Gastroesophageal sphincter (tissue), 4 donors: Measurements from ENCODE around the gene RPL38. TPM values are rescaled to one million over a fixed set of nuclear protein-coding genes. Genes with fewer than 3 reads are reported as not detected.
A peak's percentile ranks its signal among the peaks of the same experiment; 100 is the strongest.

ENCODE experiments used
- ATAC-seq: fragments of 150-250 bp; one replicate; pipeline ENCODE4 v1.9.1; 2016; ENCODE audit warnings: mild to moderate bottlenecking, moderate library complexity
- H3K27ac ChIP-seq, 4 donors: fragments of 200-600 bp; sonication (generic) in 3 of 4; 1 replicate in 3 of 4; 2 replicates in 1 of 4; pipeline ENCODE4 v1.5.1; 2016 to 2019
- H3K27me3 ChIP-seq: fragments of 200-600 bp; sonication (generic); one replicate; pipeline ENCODE4 v1.5.1; 2019
- H3K36me3 ChIP-seq, 2 donors: fragments of 200-600 bp; sonication (generic); one replicate each; pipeline ENCODE4 v1.5.1; 2019; ENCODE audit warnings: control low read depth in 1 of 2
- H3K4me1 ChIP-seq, 3 donors: fragments of 200-600 bp; sonication (generic); 1 replicate in 2 of 3; 2 replicates in 1 of 3; pipeline ENCODE4 v1.5.1; 2016 to 2019; ENCODE audit warnings: control low read depth in 2 of 3
- H3K4me3 ChIP-seq, 2 donors: fragments of 200-600 bp; sonication (generic); one replicate each; pipeline ENCODE4 v1.5.1; 2019; ENCODE audit warnings: mild to moderate bottlenecking in 1 of 2, moderate library complexity in 1 of 2
- H3K9me3 ChIP-seq, 3 donors: fragments of 200-600 bp; sonication (generic); one replicate each; pipeline ENCODE4 v1.5.1; 2017 to 2019; ENCODE audit warnings: control low read depth in 2 of 3
- CTCF ChIP-seq, 4 experiments: fragments of 200-600 bp in 2 of 4; fragments of 450-650 bp in 2 of 4; sonication (generic) in 1 of 4; IDR thresholded peaks; one replicate each; pipeline ENCODE4 v1.5.1; 2017 to 2019; ENCODE audit warnings: antibody characterized with exemption in 4 of 4, mild to moderate bottlenecking in 2 of 4, moderate library complexity in 2 of 4
- EP300 ChIP-seq: sonication (generic); formaldehyde crosslinking; IDR thresholded peaks from one replicate; pipeline ENCODE4 v1.6.1; 2017; ENCODE audit warnings: antibody characterized with exemption, mild to moderate bottlenecking
- POLR2A ChIP-seq, 2 donors: fragments of 450-650 bp; IDR thresholded peaks; one replicate each; pipeline ENCODE4 v1.6.1; 2017; ENCODE audit warnings: antibody characterized with exemption in 2 of 2, mild to moderate bottlenecking in 2 of 2, moderate library complexity in 1 of 2
- POLR2AphosphoS5 ChIP-seq: sonication (generic); formaldehyde crosslinking; IDR thresholded peaks from one replicate; pipeline ENCODE4 v1.6.1; 2017; ENCODE audit warnings: antibody characterized with exemption
- WGBS, 2 donors: methylation state at CpG; one replicate each; pipeline ENCODE4 v1.1.5; 2018; ENCODE audit warnings: low coverage in 1 of 2; 5-methylcytosine and 5-hydroxymethylcytosine counted together
- total RNA-seq, 4 donors: library from RNA; depleted of rRNA; stranded (reverse); fragments of >200 nt; gene quantifications; one replicate each; pipeline ENCODE4 v1.1.0, GENCODE V29; 2016

Gene RPL38
- total RNA-seq, 4 donors from 2014 or later: 407 to 628 (median 526) TPM

DNA sequence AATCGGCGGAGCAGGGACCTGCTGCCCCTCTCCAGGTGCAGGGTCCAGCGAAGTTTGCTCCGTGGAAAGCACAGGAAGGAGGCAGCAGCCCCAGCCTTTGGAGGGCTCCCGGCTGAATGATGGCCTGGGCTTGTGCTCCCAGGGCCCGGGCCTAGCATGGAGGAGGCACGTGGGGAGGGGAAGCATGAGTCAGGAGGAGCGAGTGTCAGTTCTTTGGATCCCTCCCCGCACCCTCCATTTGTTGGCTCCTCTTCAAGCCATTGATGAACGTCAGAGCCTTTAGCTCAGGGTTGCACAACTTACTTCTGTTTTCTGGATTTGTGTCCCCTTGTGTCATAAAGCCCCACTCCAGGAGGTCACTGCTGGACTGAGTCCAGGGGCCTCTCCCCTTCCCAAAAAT, 35.7 kb downstream of the RPL38 start:
- H3K4me1 ChIP-seq: peaks cover 0 to 41% (median 6%) of the 10 kb centered on the region in 3 donors
- WGBS, 2 donors: 72% methylated on average over 5 of the region's 10 CpGs; no CpG with 5 or more reads in 1 of the 2 donors
- ATAC-seq: peak; percentile 32
- TF ChIP-seq CTCF (IDR thresholded peaks at IDR 0.05) (no peak), POLR2A (IDR thresholded peaks at IDR 0.05) (no peak), POLR2AphosphoS5 (no peak), EP300 (no peak)
- peaks cover 0 to 28% of the 10 kb centered on the region in 2 donors for H3K36me3 ChIP-seq
- H3K27ac ChIP-seq: no peak overlapping the region
- H3K27me3 ChIP-seq: no peaks in the 10 kb centered on the region
- no peak overlapping the region for H3K4me3 ChIP-seq
- no peaks in the 10 kb centered on the region for H3K9me3 ChIP-seq

GRCh38 chr17:74240618-74241205, 37.2 kb downstream of the RPL38 start:
- H3K4me1 ChIP-seq: peaks cover 0 to 44% (median 6%) of the 10 kb centered on the region in 3 donors
- H3K27me3 ChIP-seq: no peaks in the 10 kb centered on the region
- no peak for TF ChIP-seq POLR2AphosphoS5
- TF ChIP-seq POLR2A (IDR thresholded peaks at IDR 0.05): no peak
- no peak for TF ChIP-seq EP300
- TF ChIP-seq CTCF (IDR thresholded peaks at IDR 0.05): no peak
- H3K4me3 ChIP-seq: no peak overlapping the region
- H3K36me3 ChIP-seq: peaks cover 0 to 28% of the 10 kb centered on the region in 2 donors
- 45 to 62% methylated on average over 2 to 3 of the region's 11 CpGs for WGBS, 2 donors
- H3K9me3 ChIP-seq: no peaks in the 10 kb centered on the region
- no peak for ATAC-seq
- H3K27ac ChIP-seq: peak overlapping the region in 2 of 4 donors; percentile 10 to 31

DNA sequence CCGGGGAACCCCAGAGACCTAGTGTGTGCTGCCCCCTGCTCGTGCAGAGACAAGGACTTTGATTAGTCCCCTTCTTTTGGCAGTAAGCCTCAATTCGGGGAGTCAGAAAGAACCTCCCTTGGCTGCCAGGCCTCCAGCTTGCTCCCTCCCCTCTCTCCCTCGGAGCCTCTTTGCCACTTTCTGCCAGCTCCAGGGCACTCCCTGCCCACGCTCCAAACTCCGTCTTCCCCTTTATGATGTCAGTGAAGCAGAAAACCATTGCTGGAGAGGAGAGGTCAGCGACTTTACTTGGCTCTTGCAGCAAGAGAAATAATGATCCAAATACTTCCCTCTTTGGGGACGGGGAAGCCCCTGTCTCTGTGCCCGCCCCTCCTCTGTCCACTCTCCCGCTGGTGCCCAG, 38.0 kb downstream of the RPL38 start:
- no peak for TF ChIP-seq CTCF (IDR thresholded peaks at IDR 0.05)
- no peak for TF ChIP-seq POLR2A (IDR thresholded peaks at IDR 0.05)
- TF ChIP-seq EP300: no peak
- TF ChIP-seq POLR2AphosphoS5: no peak
- Histone ChIP-seq H3K36me3 (peaks cover 0 to 28% of the 10 kb centered on the region in 2 donors), H3K27ac (peak overlapping the region in 2 of 4 donors; percentile 10 to 31), H3K4me1 (peaks cover 0 to 43% (median 6%) of the 10 kb centered on the region in 3 donors), H3K27me3 (no peaks in the 10 kb centered on the region), H3K4me3 (no peak overlapping the region), H3K9me3 (no peaks in the 10 kb centered on the region)
- ATAC-seq: no peak
- 20 to 39% methylated on average over 1 to 8 of the region's 10 CpGs for WGBS, 2 donors

DNA sequence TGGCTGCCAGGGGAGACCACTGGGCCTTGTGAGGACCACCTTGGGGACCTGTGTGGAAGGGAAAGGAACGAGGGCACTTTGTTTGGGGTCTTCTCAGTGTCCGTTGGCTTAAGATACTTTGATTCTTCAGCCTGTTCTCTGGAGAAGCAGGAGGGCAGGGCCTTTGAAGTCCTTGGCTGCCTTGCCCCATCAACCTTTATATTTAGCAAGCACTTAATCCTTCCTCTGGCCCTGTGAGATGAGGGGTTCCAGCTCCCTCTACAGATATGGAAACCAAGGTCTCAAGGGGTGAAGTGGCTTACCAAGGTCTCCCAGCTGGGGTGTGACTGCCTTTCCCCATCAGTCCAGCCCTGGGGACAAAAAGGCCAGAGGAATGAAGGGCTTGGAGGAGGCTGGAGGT, 38.4 kb downstream of the RPL38 start:
- no peaks in the 10 kb centered on the region for H3K9me3 ChIP-seq
- no peak overlapping the region for H3K4me3 ChIP-seq
- 93% methylated on average over 2 of the region's 2 CpGs; no CpG with 5 or more reads in 1 of the 2 donors for WGBS, 2 donors
- peaks cover 0 to 44% (median 6%) of the 10 kb centered on the region in 3 donors for H3K4me1 ChIP-seq
- H3K27ac ChIP-seq: no peak overlapping the region
- H3K36me3 ChIP-seq: peaks cover 0 to 28% of the 10 kb centered on the region in 2 donors
- no peak for ATAC-seq
- no peaks in the 10 kb centered on the region for H3K27me3 ChIP-seq
- TF ChIP-seq POLR2AphosphoS5 (no peak), CTCF (IDR thresholded peaks at IDR 0.05) (no peak), POLR2A (IDR thresholded peaks at IDR 0.05) (no peak)
